Endothelial cell of umbilical vein (primary cell): ENCODE results near the gene ANO1. TPM values are rescaled to one million over a fixed set of nuclear protein-coding genes. Genes with fewer than 3 reads are reported as not detected.

Experiments
- BruUV-seq: library from RNA; stranded (reverse); fragments of 400-500 nt; replicated peaks from 2 replicates; lab custom pipeline; 2021; lab: Mats Ljungman, UMichigan
- CTCF ChIA-PET: fragments of 300-600, 350-600 bp; sonication (Branson Sonifier 250); formaldehyde crosslinking; loops from one replicate; lab custom pipeline; 2021; ENCODE audit warnings: antibody characterized with exemption, inconsistent platforms; lab: Charles Lee
- POLR2A ChIA-PET: fragments of 300-600, 350-600 bp; sonication (Branson Sonifier 250); formaldehyde crosslinking; loops from one replicate; lab custom pipeline; 2021; ENCODE audit warnings: antibody characterized with exemption, inconsistent platforms; lab: Charles Lee
- DNase-seq: peaks from one replicate; pipeline ENCODE4 v3.0.0-alpha.2; 2011; ENCODE audit warnings: low read depth, low spot score
- FAIRE-seq: peaks from 2 replicates; lab custom pipeline; 2011; peaks lifted over from hg19 to GRCh38; lab: Jason Lieb, UNC
- H2AFZ ChIP-seq: 2 replicates; pipeline ENCODE4 v1.6.0; 2012; ENCODE audit warnings: low read depth, low read length, control low read depth, inconsistent platforms
- H3K27ac ChIP-seq: 2 replicates; pipeline ENCODE4 v1.5.1; 2011; ENCODE audit warnings: low read depth, mild to moderate bottlenecking, control low read depth, low read length, moderate library complexity; ENCODE audit not compliant: insufficient read depth
- H3K27me3 ChIP-seq, 2 experiments: 2 replicates each; pipeline versions ENCODE4 v1.6.0 to v1.6.1; 2011; ENCODE audit warnings: low read length in 2 of 2, mixed read lengths in 1 of 2; ENCODE audit not compliant: control insufficient read depth in 2 of 2, insufficient read depth in 2 of 2
- H3K36me3 ChIP-seq, 2 experiments: 2 replicates in 1 of 2; 3 replicates in 1 of 2; pipeline ENCODE4 v1.5.1; 2011; ENCODE audit warnings: low read length in 2 of 2, mild to moderate bottlenecking in 1 of 2, moderate library complexity in 1 of 2; ENCODE audit not compliant: control insufficient read depth in 2 of 2, insufficient read depth in 2 of 2; ENCODE audit errors: extremely low read depth in 1 of 2
- H3K4me1 ChIP-seq: 3 replicates; pipeline ENCODE4 v1.5.1; 2011; ENCODE audit warnings: mild to moderate bottlenecking, low read length; ENCODE audit not compliant: control insufficient read depth, insufficient read depth; ENCODE audit errors: extremely low read depth
- H3K4me2 ChIP-seq: 2 replicates; pipeline ENCODE4 v1.6.1; 2011; ENCODE audit warnings: low read length, control low read depth, mixed read lengths; ENCODE audit not compliant: insufficient read depth
- H3K4me3 ChIP-seq, 3 experiments: fragments of 200-600 bp in 1 of 3; sonication (generic), shearing (Covaris generic) in 1 of 3; replicated peaks in 1 of 3; 2 replicates each; pipeline ENCODE4 v1.5.1; 2011 to 2016; ENCODE audit warnings: control low read depth in 3 of 3, low read length in 3 of 3, mild to moderate bottlenecking in 2 of 3, inconsistent platforms in 1 of 3, low read depth in 1 of 3, moderate library complexity in 1 of 3; ENCODE audit not compliant: insufficient read depth in 1 of 3
- H3K79me2 ChIP-seq: 2 replicates; pipeline ENCODE4 v1.6.0; 2012; ENCODE audit warnings: low read length, inconsistent platforms; ENCODE audit not compliant: control insufficient read depth, insufficient read depth
- H3K9ac ChIP-seq: replicated peaks from 2 replicates; pipeline ENCODE3; 2011; ENCODE audit warnings: low read length, control low read depth; ENCODE audit not compliant: insufficient read depth; ENCODE audit errors: extremely low read depth
- H3K9me1 ChIP-seq: replicated peaks from 3 replicates; pipeline ENCODE4 v1.6.0; 2011; ENCODE audit warnings: mild to moderate bottlenecking, low read length; ENCODE audit not compliant: control insufficient read depth, insufficient read depth; ENCODE audit errors: extremely low read depth
- H3K9me3 ChIP-seq: replicated peaks from 2 replicates; pipeline ENCODE4 v1.5.1; 2012; ENCODE audit warnings: low read length, inconsistent platforms; ENCODE audit not compliant: control insufficient read depth, insufficient read depth
- H4K20me1 ChIP-seq: replicated peaks from 2 replicates; pipeline ENCODE3; 2011; ENCODE audit warnings: mild to moderate bottlenecking, low read length; ENCODE audit not compliant: control insufficient read depth, insufficient read depth; ENCODE audit errors: extremely low read depth
- EZH2 ChIP-seq: IDR thresholded peaks from 2 replicates; pipeline ENCODE4 v1.6.1; 2012; ENCODE audit warnings: borderline replicate concordance, low read depth, mild to moderate bottlenecking, moderate library complexity, low read length, inconsistent platforms; ENCODE audit not compliant: severe bottlenecking
- FOS ChIP-seq: IDR thresholded peaks from 2 replicates; pipeline ENCODE4 v1.6.1; 2011; ENCODE audit warnings: mild to moderate bottlenecking, low read length, moderate library complexity, borderline replicate concordance; ENCODE audit not compliant: insufficient read depth
- GATA2 ChIP-seq: IDR thresholded peaks from 2 replicates; pipeline ENCODE4 v1.7.0; 2011; ENCODE audit warnings: low read depth, mild to moderate bottlenecking, moderate library complexity, mixed read lengths, low read length; ENCODE audit not compliant: insufficient read length, insufficient read depth
- JUN ChIP-seq: IDR thresholded peaks from 2 replicates; pipeline ENCODE4 v1.6.1; 2011; ENCODE audit warnings: borderline replicate concordance, low read depth; ENCODE audit not compliant: insufficient read length, insufficient read depth
- MYC ChIP-seq: IDR thresholded peaks from one replicate; pipeline ENCODE4 v1.6.1; 2011; ENCODE audit warnings: mild to moderate bottlenecking, low read depth, low read length
- POLR2A ChIP-seq: IDR thresholded peaks from 2 replicates; pipeline ENCODE4 v1.6.1; 2012; ENCODE audit warnings: low read depth, mild to moderate bottlenecking, control low read depth, low read length
- POLR2AphosphoS5 ChIP-seq: IDR thresholded peaks from 2 replicates; pipeline ENCODE4 v1.6.1; 2012; ENCODE audit warnings: low read depth, mild to moderate bottlenecking, control low read depth, low read length, moderate library complexity; ENCODE audit not compliant: insufficient read depth
- dilution Hi-C: fragments of 300-500 bp; cut with MboI; formaldehyde crosslinking; loops from one replicate; pipeline ENCODE4 v1.15.0; 2019; ENCODE audit warnings: low sequenced_read_pairs; ENCODE audit not compliant: extremely low pct_ligation_motif_present
- intact Hi-C: fragments of 100-400 bp; cut with micrococcal nuclease; formaldehyde crosslinking; loops from one replicate; pipeline ENCODE4 v1.10.0; 2022
- polyA plus RNA-seq, 4 experiments: library from polyadenylated mRNA; depleted of rRNA in 3 of 4; stranded (reverse) in 3 of 4; unstranded in 1 of 4; fragments of >200 nt; gene quantifications; 2 replicates each; pipeline versions ENCODE4 v1.2.1 to v1.2.3, GENCODE V29; 2011 to 2012; ENCODE audit warnings: missing spikeins in 1 of 4
- total RNA-seq: library from RNA; stranded (reverse); gene quantifications from 2 replicates; pipeline ENCODE4 v1.2.3, GENCODE V29; 2021
- TF ChIP-seq, protein P1 (sequence below): IDR thresholded peaks from 2 replicates; pipeline ENCODE4 v1.6.1; 2011; ENCODE audit not compliant: insufficient read depth, insufficient read length
- TF ChIP-seq, protein P2 (sequence below), 2 donors: IDR thresholded peaks; 1 replicate in 1 of 2; 2 replicates in 1 of 2; pipeline ENCODE4 v1.5.1; 2011; ENCODE audit warnings: low read length in 2 of 2, mild to moderate bottlenecking in 2 of 2, moderate library complexity in 2 of 2, control low read depth in 1 of 2, inconsistent platforms in 1 of 2, low read depth in 1 of 2; ENCODE audit not compliant: insufficient read depth in 1 of 2; ENCODE audit errors: extremely low read depth in 1 of 2

ANO1 gene
- total and polyA plus RNA-seq, 2 donors (not counting 3 experiments of a cell fraction or from before 2014, with no cell fraction given), result 0.03 to 0.40 TPM

DNA sequence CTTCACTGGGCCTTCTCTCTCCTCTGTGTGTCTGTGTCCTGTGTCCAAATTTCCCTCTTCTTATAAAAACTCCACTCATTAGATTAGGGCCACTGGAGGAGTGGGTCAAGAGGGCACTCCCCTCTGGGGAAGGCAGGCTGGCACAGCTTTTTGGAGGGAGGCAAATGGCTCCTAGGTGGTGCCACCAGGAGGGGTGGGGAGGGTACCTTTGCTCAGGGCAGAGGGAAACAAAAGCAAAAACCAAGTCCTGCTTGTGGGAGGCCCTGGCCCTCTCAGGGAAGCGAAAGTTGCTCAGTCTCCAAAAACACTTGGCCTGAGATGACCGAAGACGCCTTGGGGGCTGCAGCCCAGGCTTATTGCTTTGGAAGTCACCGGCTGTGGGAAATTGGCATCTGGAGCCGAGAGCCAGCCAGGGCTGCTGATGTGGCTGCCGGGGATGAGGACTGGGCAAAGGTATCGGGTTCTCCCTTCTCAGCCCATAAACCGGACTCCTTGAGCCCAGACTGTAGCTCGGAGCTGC is 48.2 kb upstream of the ANO1 start:
- CTCF ChIA-PET, result no interaction called here

DNA sequence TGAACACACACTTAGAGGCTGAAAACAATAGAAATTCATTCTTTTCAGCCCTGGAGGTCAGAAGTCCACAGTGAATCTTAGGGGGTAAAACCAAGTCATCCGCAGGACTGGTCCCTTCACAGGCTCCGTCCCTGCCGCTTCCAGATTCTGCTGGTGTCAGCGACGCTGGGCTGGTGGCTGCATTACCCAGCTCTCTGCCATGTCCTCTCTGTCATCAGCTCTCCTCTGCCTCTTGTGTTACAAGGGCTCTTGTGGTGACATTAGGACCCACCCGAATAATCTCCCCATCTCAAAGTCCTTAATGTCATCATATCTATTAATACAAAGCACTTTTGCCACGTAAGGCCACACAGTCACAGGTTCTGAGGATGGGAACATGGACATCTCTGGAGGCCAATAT is 47.7 kb upstream of the ANO1 start:
- dilution Hi-C loops, result no loop called here
- CTCF ChIA-PET, result no interaction called here
- no TSS peak for BruUV-seq

More for the DNA sequence above, 48.2 kb upstream of the ANO1 start:
- Histone ChIP-seq H2AFZ (no peak overlapping the region), H3K36me3 (no peaks in the 10 kb centered on the region), H3K4me3 (no peak overlapping the region), H4K20me1 (no peaks in the 10 kb centered on the region), H3K9me3 (no peaks in the 10 kb centered on the region), H3K4me2 (no peak overlapping the region), H3K9me1 (no peaks in the 10 kb centered on the region), H3K27ac (no peak overlapping the region), H3K4me1 (no peaks in the 10 kb centered on the region), H3K9ac (no peak overlapping the region), H3K79me2 (no peaks in the 10 kb centered on the region), H3K27me3 (no peaks in the 10 kb centered on the region)
- FAIRE-seq (no peak), DNase-seq (no peak)
- TF ChIP-seq MYC (no peak), POLR2A (no peak), JUN (no peak), POLR2AphosphoS5 (no peak), EZH2 (no peak)
- TF ChIP-seq, protein P1, sequence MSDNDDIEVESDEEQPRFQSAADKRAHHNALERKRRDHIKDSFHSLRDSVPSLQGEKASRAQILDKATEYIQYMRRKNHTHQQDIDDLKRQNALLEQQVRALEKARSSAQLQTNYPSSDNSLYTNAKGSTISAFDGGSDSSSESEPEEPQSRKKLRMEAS, result no peak
- intact Hi-C loops, result no loop called here
- POLR2A ChIA-PET, result no interaction called here
- no TSS peak for BruUV-seq
- dilution Hi-C loops, result no loop called here

More for the DNA sequence above, 47.7 kb upstream of the ANO1 start:
- intact Hi-C loops, result no loop called here
- POLR2A ChIA-PET, result no interaction called here
- TF ChIP-seq JUN, result no peak
- no peak for TF ChIP-seq POLR2AphosphoS5
- TF ChIP-seq, protein P2, sequence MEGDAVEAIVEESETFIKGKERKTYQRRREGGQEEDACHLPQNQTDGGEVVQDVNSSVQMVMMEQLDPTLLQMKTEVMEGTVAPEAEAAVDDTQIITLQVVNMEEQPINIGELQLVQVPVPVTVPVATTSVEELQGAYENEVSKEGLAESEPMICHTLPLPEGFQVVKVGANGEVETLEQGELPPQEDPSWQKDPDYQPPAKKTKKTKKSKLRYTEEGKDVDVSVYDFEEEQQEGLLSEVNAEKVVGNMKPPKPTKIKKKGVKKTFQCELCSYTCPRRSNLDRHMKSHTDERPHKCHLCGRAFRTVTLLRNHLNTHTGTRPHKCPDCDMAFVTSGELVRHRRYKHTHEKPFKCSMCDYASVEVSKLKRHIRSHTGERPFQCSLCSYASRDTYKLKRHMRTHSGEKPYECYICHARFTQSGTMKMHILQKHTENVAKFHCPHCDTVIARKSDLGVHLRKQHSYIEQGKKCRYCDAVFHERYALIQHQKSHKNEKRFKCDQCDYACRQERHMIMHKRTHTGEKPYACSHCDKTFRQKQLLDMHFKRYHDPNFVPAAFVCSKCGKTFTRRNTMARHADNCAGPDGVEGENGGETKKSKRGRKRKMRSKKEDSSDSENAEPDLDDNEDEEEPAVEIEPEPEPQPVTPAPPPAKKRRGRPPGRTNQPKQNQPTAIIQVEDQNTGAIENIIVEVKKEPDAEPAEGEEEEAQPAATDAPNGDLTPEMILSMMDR (IDR thresholded peaks at IDR 0.05; ENCODE audit: extremely low read depth in 1 of 2, insufficient read depth in 1 of 2, low read depth in 1 of 2, low read length in 2 of 2), result no peak
- no peak for TF ChIP-seq MYC
- TF ChIP-seq EZH2, result no peak
- no peak for TF ChIP-seq FOS
- no peak for TF ChIP-seq GATA2
- TF ChIP-seq POLR2A, result no peak
- TF ChIP-seq, protein P1, result no peak
- Histone ChIP-seq H2AFZ (no peak overlapping the region), H3K9me1 (no peaks in the 10 kb centered on the region), H3K27me3 (no peaks in the 10 kb centered on the region), H3K9me3 (no peaks in the 10 kb centered on the region), H3K4me3 (no peak overlapping the region), H3K36me3 (no peaks in the 10 kb centered on the region), H4K20me1 (no peaks in the 10 kb centered on the region), H3K9ac (no peak overlapping the region), H3K27ac (no peak overlapping the region), H3K79me2 (no peaks in the 10 kb centered on the region), H3K4me2 (no peak overlapping the region), H3K4me1 (no peaks in the 10 kb centered on the region)
- DNase-seq (no peak), FAIRE-seq (no peak)
